ENCODE results near the gene HNRNPUL2. TPM values are rescaled to one million over a fixed set of nuclear protein-coding genes. Genes with fewer than 3 reads are reported as not detected.
A peak's percentile ranks its signal among the peaks of the same experiment; 100 is the strongest.

HNRNPUL2 gene
- total RNA-seq, 1 experiment from 2014 or later, result 43.5 TPM

GRCh38 chr11:62757846-62758788 is 30.9 kb upstream of the HNRNPUL2 start:
- Histone ChIP-seq H4K91ac (ENCODE audit: insufficient read length, low read depth, low read length) (no peak overlapping the region), H2AFZ (ENCODE audit: low read length) (no peak overlapping the region), H3K56ac (ENCODE audit: insufficient read length, low read depth, low read length) (no peak overlapping the region), H2BK120ac (ENCODE audit: low read depth, low read length, poor library complexity, severe bottlenecking) (no peak overlapping the region), H4K5ac (ENCODE audit: insufficient read length, low read depth, low read length) (no peak overlapping the region), H3K9ac (ENCODE audit: extremely low read depth, insufficient read length, low read length) (peak overlapping the region; percentile 28), H3K23me2 (ENCODE audit: insufficient read length, low read depth, low read length, poor library complexity, severe bottlenecking) (peaks cover 8% of the 10 kb centered on the region), H3K4ac (ENCODE audit: low read depth, low read length) (no peak overlapping the region), H3K4me2 (ENCODE audit: insufficient read depth, insufficient read length, low read length) (peak overlapping the region; percentile 91), H3K27ac (ENCODE audit: insufficient read length, low read depth, low read length) (peak overlapping the region; percentile 92), H2BK5ac (ENCODE audit: insufficient read length, low read length) (no peak overlapping the region), H3K27me3 (ENCODE audit: insufficient read depth, low read length) (no peaks in the 10 kb centered on the region), H3T11ph (ENCODE audit: low read length) (no peak overlapping the region), H3K9me3 (ENCODE audit: control insufficient read depth, low read depth, low read length) (no peaks in the 10 kb centered on the region), H3K4me1 (ENCODE audit: insufficient read depth, low read length) (no peaks in the 10 kb centered on the region), H2AK5ac (ENCODE audit: insufficient read length, low read length) (no peak overlapping the region), H3K18ac (ENCODE audit: insufficient read length, low read depth, low read length) (no peak overlapping the region), H2BK20ac (ENCODE audit: low read depth, low read length, poor library complexity, severe bottlenecking) (no peak overlapping the region), H4K20me1 (ENCODE audit: control insufficient read depth, insufficient read depth, insufficient read length) (no peaks in the 10 kb centered on the region), H3K14ac (ENCODE audit: insufficient read depth, low read length) (no peak overlapping the region), H3K79me1 (ENCODE audit: insufficient read depth, low read depth, low read length, poor library complexity, severe bottlenecking) (peaks cover 9% of the 10 kb centered on the region), H2BK15ac (ENCODE audit: low read depth, low read length) (no peak overlapping the region), H4K8ac (replicated peaks; ENCODE audit: insufficient read length, low read depth, low read length) (no peak overlapping the region), H3K79me2 (ENCODE audit: insufficient read depth, low read length) (peaks cover 18% of the 10 kb centered on the region; the same call in 1 of the 2 replicates), H3K23ac (ENCODE audit: insufficient read length, low read depth, low read length) (no peak overlapping the region), H2BK12ac (ENCODE audit: insufficient read length, low read depth, low read length) (no peak overlapping the region)
- H3K4me1 Mint-ChIP-seq, result peaks cover 37 to 51% of the 10 kb centered on the region in 2 experiments
- no CpG with 5 or more reads among the region's 9 CpGs for WGBS (ENCODE audit: extremely low coverage, insufficient read length, low lambda C conversion rate)
- H3K36me3 Mint-ChIP-seq (ENCODE audit: insufficient read depth in 1 of 3, low read depth in 3 of 3), result peaks cover 8 to 16% (median 12%) of the 10 kb centered on the region in 3 experiments; a peak in 6 of 7 replicates
- H3K27me3 Mint-ChIP-seq (ENCODE audit: low read depth), result no peaks in the 10 kb centered on the region
- H3K9me3 Mint-ChIP-seq, result no peaks in the 10 kb centered on the region
- TF ChIP-seq CTCF (conservative IDR thresholded peaks at IDR 0.05), result no peak
- peak overlapping the region; percentile 79 to 97 for H3K4me3 Mint-ChIP-seq
- peak; percentile 91 for DNase-seq
- peak overlapping the region; percentile 97 to 98 (median 97) for H3K27ac Mint-ChIP-seq

All from H9 (cell line).